Activated CD8-positive, alpha-beta memory T cell treated with anti-CD3 and anti-CD28 coated beads for 36 hours (primary cell): Measurements from ENCODE around the gene SLC5A1. TPM values are rescaled to one million over a fixed set of nuclear protein-coding genes. Genes with fewer than 3 reads are reported as not detected.

Source experiments
- CTCF ChIA-PET: fragments of 350-600 bp; sonication (Branson Sonifier 250); formaldehyde crosslinking; loops from one replicate; lab custom pipeline; 2021; ENCODE audit warnings: antibody characterized with exemption; lab: Charles Lee
- POLR2A ChIA-PET: fragments of 350-600 bp; sonication (Branson Sonifier 250); formaldehyde crosslinking; loops from one replicate; lab custom pipeline; 2021; ENCODE audit warnings: antibody characterized with exemption; lab: Charles Lee
- total RNA-seq, 2 experiments: library from RNA; stranded (reverse); gene quantifications; one replicate each; pipeline ENCODE4 v1.2.3, GENCODE V29; 2021

The SLC5A1 gene
- total RNA-seq, 2 experiments from 2014 or later: not detected

DNA sequence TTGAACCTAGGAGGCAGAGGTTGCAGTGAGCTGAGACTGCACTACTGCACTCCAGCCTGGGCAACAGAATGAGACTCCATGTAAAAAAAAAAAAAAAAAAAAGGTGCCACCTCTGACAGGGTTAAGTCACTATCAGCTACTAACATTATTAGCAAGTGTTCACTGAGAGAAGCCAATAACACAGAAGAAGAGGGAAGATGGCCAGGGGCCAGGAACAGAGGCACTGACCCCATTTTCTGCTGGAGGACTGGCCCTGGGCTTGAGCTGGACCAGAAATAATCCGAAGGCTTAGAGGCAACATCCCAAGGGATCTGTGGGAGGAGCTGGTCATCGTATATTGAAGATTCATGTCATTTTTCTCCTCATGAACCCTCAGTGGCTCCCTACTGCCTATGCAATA is 5.0 kb downstream of the SLC5A1 start:
- CTCF ChIA-PET: interaction anchor here (0.7 kb wide), 1 partner anchor 57 kb away, joined by 5 read pairs; no protein-coding TSS in a partner anchor
- POLR2A ChIA-PET: no interaction called here

- POLR2A ChIA-PET: no interaction called here
- CTCF ChIA-PET: interaction anchor here (1.0 to 1.1 kb wide), 2 partner anchors 14 to 74 kb away, joined by 3 to 5 read pairs; no protein-coding TSS in a partner anchor
Measured at GRCh38 chr22:32050678-32051515, 7.8 kb downstream of the SLC5A1 start.

DNA sequence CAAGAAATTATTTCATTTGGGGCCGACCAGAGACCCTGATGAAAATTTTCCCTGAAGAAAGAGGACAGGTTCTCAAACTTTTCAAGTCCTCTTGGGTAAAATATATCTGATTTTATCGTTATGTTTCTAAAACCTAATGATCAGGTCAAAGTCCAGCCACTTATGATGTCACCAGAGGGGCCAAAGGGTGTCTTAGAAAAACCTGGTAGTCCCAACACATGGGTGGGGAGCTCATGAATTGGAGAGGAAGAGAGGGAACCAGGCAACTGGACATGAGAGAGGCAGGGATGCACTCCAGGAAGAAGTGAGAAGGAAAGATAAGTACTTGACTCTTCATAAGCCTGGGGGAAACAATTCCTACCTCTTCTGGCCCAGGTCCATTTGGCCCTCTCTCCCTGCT is 9.2 kb downstream of the SLC5A1 start:
- POLR2A ChIA-PET: no interaction called here
- CTCF ChIA-PET: interaction anchor here (1.0 kb wide), 1 partner anchor 75 kb away, joined by 5 read pairs; no protein-coding TSS in a partner anchor

DNA sequence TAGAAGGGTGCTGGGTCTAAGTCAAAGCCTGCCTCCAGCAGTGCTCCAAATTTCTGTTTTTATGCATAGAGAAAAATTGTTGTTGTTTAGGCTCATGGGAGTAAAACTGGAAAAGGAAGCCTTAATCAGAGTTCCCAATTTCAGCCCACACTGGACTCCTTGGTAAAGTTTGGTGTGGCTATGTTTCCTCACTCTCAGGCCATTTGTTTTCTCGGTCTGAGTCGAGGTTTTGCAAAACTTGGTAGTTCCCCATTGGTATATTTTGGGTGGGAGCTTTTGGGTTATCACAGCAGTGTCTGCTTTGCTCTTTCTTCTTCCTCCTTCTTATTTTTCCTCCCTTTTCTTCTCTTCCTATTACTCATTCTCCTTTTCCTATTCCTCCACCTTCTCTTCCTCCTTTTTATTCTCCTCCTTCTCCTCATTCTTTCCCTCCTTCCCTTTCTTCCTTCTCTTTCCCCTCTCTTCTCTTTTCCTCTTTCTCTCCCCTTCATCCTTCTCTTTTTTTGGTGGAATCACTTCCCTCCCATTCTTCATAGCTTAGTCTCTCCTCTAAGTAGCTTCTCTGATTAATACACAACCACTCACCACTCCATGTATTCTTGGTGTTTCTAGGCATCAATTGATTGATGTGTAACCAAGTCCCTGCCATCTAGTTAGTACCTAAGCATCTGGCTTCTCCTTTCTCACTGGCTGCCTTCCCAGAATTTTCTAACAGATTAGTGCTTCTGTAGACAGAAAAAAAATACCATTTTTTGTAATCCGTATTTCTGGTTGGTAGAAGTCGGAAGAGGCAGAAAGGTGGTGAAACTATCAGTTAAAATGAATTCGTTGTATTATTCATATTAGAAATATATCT is 10.1 kb downstream of the SLC5A1 start:
- ChIA-PET CTCF (no interaction called here), POLR2A (no interaction called here)

- ChIA-PET POLR2A (no interaction called here), CTCF (interaction anchor here (0.7 to 0.9 kb wide), 2 partner anchors 12 to 29 kb away, joined by 3 read pairs; no protein-coding TSS in a partner anchor)
Measured at GRCh38 chr22:32055069-32055468, 12.0 kb downstream of the SLC5A1 start.

GRCh38 chr22:32058656-32059260 is 15.7 kb downstream of the SLC5A1 start:
- POLR2A ChIA-PET: no interaction called here
- CTCF ChIA-PET: no interaction called here

DNA sequence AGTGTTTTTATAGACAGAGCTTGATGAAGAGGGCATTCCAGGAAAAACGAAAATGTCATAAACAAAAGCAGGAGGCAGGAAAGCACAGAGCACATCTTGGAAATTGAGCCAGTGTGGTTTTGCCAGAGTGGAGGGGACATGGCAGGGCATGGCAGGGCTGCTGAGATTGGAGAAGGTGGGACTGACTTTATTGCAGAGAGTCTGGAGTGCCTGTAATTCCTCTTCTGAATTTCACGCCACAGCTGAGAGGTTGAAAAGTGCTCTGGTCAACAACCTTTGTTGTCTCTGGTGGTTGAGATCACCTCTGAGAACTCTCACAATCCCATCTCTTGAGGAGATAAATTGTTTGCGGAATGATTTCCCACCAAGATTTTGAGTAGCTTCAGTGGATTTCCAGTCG is 16.4 kb downstream of the SLC5A1 start:
- POLR2A ChIA-PET: no interaction called here
- CTCF ChIA-PET: no interaction called here

GRCh38 chr22:32063701-32064100 is 20.6 kb downstream of the SLC5A1 start:
- POLR2A ChIA-PET: no interaction called here
- CTCF ChIA-PET: no interaction called here

GRCh38 chr22:32066820-32067219 is 23.8 kb downstream of the SLC5A1 start:
- ChIA-PET POLR2A (no interaction called here), CTCF (interaction anchor here (0.5 to 0.6 kb wide), 2 partner anchors 12 to 87 kb away, joined by 3 to 5 read pairs; no protein-coding TSS in a partner anchor)

- POLR2A ChIA-PET: no interaction called here
Measured at GRCh38 chr22:32067613-32068012, 24.6 kb downstream of the SLC5A1 start.

DNA sequence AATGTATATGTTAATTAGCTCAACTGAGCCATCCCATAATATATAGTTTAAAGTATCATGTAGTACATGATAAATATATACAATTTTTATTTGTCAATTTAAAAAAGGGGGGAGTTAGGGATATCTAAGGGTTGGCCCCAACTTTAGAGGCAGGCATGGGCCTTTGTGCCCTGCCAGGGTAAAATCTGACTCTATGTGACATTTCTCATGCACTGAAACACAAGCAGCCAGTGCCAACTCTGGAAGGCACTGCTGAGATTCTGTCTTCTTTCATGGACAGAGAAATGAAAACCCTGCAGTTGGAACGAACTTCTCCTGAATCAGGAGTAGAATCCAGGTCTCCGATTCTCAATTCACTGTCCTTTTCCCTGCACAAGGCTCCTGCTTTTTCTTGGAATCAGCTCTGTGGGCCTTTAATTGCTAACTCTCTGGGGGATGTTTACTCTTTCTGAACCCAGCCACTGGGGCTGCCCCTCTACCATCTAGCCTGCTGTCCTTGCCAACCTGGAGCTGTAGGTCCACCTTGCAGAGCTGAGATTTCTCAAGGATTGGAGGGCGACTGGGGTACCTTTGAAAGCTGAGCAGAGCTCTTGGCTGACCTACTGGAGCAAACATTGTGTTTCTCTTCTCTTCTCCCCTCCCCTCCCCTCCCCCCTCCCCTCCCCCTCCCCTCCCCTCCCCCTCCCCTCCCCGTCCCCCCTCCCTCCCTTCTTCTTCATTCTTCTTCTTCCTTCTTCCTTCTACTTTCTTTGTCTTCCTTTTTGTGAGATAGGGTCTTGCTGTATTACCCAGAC is 26.7 kb downstream of the SLC5A1 start:
- POLR2A ChIA-PET: no interaction called here
- CTCF ChIA-PET: no interaction called here

More at GRCh38 chr22:32067613-32068012, 24.6 kb downstream of the SLC5A1 start:
- CTCF ChIA-PET: interaction anchor here (0.5 kb wide), 1 partner anchor 13 kb away, joined by 3 read pairs; no protein-coding TSS in a partner anchor

DNA sequence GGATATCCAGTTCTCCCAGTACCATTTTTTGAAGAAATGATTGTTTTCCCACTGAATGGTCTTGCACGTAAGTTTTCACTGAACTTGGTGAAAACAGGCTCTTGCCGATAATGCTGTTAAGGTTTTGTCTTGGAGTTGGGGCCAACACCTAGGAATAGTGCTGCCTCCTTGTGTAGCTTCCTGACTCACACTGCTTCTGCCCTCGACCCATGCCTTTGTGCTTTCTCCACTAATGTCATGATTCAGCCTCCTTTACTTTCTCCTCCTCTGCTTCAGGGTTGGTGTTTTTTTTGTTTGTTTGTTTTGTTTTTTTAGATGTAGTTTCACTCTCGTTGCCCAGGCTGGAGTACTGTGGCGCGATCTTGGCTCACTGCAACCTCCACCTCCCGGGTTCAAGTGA is 30.2 kb downstream of the SLC5A1 start:
- CTCF ChIA-PET: interaction anchor here (1.5 kb wide), 1 partner anchor 103 kb away, joined by 5 read pairs; no protein-coding TSS in a partner anchor
- POLR2A ChIA-PET: no interaction called here

GRCh38 chr22:32073823-32074380 is 30.8 kb downstream of the SLC5A1 start:
- ChIA-PET POLR2A (no interaction called here), CTCF (interaction anchor here (1.5 kb wide), 1 partner anchor 103 kb away, joined by 5 read pairs; no protein-coding TSS in a partner anchor)

DNA sequence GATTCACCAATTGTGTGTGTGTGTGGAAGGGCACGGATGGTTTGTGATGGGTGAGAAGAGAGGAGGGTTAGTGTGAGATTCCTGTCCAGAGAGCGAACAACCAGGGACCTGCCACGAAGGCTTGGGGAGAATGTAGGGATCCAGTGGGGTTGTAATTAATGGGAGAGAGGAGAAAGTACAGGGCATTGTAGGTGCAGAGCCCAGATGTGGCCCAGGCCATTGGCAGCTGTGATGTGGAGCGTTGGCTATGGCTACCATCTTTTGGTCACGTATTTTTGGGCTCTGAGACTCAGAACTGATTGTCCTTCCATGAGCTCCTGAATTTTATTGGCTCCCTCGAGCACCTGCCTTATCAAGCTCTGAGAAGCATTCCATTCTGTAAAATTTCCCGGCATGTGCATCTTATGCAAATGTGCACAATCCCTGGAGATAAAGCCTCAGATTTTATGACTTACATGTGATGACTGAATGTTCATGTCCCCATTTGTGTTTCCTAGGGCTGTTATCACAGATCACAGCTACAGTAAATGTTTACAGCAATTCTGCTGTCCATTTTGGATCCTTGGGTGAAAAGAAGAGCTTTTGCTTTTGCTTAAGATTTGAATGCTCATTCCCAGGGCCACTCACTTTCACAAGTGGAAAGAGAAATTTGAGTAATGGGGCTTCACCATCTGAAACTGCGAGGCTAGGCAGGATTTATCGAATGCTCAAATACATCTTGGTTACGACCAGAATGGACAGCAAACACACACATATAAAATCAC is 33.1 kb downstream of the SLC5A1 start:
- POLR2A ChIA-PET: no interaction called here

GRCh38 chr22:32076761-32077084 is 33.7 kb downstream of the SLC5A1 start:
- ChIA-PET POLR2A (no interaction called here), CTCF (interaction anchor here (1.0 kb wide), 1 partner anchor 23 kb away, joined by 3 read pairs; no protein-coding TSS in a partner anchor)

More for the DNA sequence above, 33.1 kb downstream of the SLC5A1 start:
- CTCF ChIA-PET: interaction anchor here (0.5 to 1.2 kb wide), 4 partner anchors 24 to 281 kb away, joined by 3 to 4 read pairs (median 3); no protein-coding TSS in a partner anchor

- CTCF ChIA-PET: interaction anchor here (1.0 kb wide), 1 partner anchor 23 kb away, joined by 3 read pairs; no protein-coding TSS in a partner anchor
Measured at GRCh38 chr22:32077151-32077550, 34.1 kb downstream of the SLC5A1 start.

More at GRCh38 chr22:32077151-32077550, 34.1 kb downstream of the SLC5A1 start:
- POLR2A ChIA-PET: no interaction called here
